ENCODE data around the gene CAMKMT. TPM values are rescaled to one million over a fixed set of nuclear protein-coding genes. Genes with fewer than 3 reads are reported as not detected.

Gene CAMKMT
- total RNA-seq, 6 experiments from 2014 or later = 5.1 to 8.6 (median 7.0) TPM

DNA sequence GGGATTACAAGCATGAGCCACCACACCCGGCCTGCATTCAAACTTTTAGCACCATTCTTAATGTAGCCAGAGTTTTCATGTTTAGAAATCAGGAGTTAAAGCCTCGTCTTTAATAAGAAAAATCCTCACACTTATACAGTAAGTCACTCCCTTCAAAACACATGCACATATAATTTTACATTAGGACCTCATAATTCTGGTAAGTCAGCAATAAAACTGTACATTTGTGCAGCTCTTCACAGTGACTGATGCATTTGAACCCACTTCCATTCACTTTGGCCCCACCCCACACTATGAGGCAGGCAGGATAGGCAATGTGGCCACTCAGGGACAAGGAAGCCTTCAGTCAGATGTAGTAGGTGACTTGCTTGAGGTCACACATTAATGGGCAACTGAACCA, 438.0 kb downstream of the CAMKMT start:
- no peak overlapping the region for H3K4me3 Mint-ChIP-seq

DNA sequence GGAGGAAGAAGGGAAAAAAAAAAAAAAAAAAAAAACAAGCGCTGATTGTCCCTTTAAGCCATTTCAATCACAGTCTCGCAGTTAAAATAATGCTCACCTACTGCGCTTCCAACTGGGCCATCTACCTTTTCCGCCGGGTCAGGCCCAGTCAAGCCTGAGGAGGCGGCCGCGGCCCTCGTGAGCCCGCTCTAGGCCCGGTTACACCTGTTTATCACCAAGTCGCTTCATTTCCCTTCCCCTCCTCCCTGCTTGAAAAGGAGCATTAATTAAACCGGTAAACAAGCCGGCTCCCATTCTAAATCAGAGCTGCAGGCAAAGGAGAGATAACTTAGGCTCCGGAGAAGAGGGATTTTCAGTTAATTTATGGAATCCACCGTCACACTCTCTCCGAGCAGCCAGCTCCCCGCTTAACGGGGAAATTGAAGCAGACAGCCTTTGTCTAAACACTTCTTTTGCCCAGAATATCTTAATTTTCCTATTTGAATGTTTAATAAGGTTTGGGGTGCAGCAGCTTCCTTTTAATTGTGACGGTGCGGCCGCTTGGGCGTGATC, 439.6 kb downstream of the CAMKMT start:
- H3K36me3 Mint-ChIP-seq (ENCODE audit: low read depth) = no peaks in the 10 kb centered on the region

More for the DNA sequence above, 438.0 kb downstream of the CAMKMT start:
- H3K9me3 Mint-ChIP-seq = no peaks in the 10 kb centered on the region
- H3K4me1 Mint-ChIP-seq (ENCODE audit: low read depth) = no peaks in the 10 kb centered on the region
- no peak for DNase-seq
- H3K27ac Mint-ChIP-seq = no peak overlapping the region
- no peaks in the 10 kb centered on the region for H3K36me3 Mint-ChIP-seq (ENCODE audit: low read depth)
- H3K27me3 Mint-ChIP-seq (ENCODE audit: insufficient read depth) = peaks cover 47% of the 10 kb centered on the region
- TF ChIP-seq, protein P1, sequence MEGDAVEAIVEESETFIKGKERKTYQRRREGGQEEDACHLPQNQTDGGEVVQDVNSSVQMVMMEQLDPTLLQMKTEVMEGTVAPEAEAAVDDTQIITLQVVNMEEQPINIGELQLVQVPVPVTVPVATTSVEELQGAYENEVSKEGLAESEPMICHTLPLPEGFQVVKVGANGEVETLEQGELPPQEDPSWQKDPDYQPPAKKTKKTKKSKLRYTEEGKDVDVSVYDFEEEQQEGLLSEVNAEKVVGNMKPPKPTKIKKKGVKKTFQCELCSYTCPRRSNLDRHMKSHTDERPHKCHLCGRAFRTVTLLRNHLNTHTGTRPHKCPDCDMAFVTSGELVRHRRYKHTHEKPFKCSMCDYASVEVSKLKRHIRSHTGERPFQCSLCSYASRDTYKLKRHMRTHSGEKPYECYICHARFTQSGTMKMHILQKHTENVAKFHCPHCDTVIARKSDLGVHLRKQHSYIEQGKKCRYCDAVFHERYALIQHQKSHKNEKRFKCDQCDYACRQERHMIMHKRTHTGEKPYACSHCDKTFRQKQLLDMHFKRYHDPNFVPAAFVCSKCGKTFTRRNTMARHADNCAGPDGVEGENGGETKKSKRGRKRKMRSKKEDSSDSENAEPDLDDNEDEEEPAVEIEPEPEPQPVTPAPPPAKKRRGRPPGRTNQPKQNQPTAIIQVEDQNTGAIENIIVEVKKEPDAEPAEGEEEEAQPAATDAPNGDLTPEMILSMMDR (IDR thresholded peaks at IDR 0.05) = no peak

DNA sequence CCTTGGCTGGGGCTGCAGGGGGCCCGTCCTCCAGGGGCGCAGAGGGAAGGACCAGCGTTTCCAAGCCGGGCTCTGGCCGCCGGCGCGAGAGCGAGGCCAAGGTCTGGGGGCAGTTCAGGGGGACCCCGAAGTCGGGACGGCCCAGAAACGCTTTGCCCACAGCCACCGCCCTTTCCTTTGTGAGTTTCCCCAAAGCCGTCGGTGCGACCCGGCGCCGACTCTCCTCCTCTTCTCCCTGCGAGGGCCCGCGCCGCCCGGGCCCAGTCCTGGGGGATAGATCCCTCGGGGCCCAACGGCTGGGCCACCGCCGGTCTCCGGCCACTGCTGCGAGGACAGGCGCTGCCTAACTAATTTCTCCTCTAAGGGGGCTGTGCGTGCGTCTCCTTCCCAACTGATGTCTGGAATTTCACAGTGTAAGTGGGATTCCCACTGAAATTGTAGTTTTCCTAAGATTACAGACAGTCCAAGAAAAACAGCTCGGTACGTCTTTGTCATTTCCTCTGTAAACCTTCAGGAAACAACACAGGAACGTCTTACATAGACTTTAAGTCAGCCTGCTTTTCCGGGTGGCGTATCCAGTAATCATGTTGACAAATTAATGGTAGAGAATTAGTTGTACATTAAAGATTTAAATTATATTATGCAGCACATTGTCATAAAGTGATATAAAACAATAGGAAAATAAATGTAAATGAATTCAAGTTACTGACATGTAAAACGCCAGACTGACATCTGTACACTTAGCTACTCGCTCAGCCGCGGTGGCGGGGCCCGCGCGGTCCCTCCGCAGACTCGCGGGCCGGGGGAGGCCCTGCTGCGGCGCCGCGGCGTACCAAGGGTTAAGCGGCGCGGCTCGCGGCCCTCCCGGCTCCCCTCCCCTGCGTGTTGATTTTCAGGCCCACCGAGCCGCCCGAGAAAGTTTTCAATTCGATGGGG, 440.4 kb downstream of the CAMKMT start:
- no peak overlapping the region for H3K4me3 Mint-ChIP-seq
- no peaks in the 10 kb centered on the region for H3K4me1 Mint-ChIP-seq (ENCODE audit: low read depth)
- TF ChIP-seq, protein P1 (IDR thresholded peaks at IDR 0.05) = no peak
- H3K36me3 Mint-ChIP-seq (ENCODE audit: low read depth) = no peaks in the 10 kb centered on the region
- H3K9me3 Mint-ChIP-seq = no peaks in the 10 kb centered on the region
- no peak for DNase-seq
- H3K27me3 Mint-ChIP-seq (ENCODE audit: insufficient read depth) = peaks cover 65% of the 10 kb centered on the region
- no peak overlapping the region for H3K27ac Mint-ChIP-seq

More for the DNA sequence above, 439.6 kb downstream of the CAMKMT start:
- Mint-ChIP-seq H3K9me3 (no peaks in the 10 kb centered on the region), H3K27me3 (ENCODE audit: insufficient read depth) (peaks cover 58% of the 10 kb centered on the region), H3K27ac (no peak overlapping the region), H3K4me1 (ENCODE audit: low read depth) (no peaks in the 10 kb centered on the region), H3K4me3 (no peak overlapping the region)
- DNase-seq = no peak
- TF ChIP-seq, protein P1 (IDR thresholded peaks at IDR 0.05) = no peak

DNA sequence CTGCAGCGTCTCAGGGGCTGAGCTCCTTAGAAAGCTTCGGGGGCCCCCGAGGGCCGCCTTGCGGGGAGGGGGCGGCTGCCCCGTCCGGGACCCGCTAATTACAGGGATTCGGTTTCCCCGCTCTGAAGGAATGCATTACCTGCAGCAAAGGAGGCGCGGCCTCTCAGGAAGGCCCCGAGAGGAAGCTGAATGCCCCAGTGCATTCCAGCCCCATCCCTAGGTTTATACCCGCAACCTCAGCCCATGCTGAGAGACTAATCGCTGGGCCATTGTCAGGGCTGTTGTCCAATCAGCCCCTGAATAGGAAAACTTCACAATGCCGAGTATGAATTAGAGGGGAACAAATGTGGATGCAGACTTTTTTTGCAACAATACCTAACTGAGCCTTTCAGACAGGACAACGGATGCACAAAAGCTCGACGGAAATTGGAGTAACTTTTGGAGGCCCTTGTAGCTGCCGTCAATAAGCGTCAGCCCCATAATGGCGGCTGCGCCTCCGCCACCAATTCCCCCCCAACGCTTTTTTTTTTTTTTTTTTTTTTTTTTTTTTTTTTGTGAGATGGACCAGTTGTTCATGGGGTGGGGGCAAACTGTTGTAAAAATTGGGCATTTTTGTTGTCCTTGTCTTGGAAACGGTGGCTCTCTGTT, 441.2 kb downstream of the CAMKMT start:
- Mint-ChIP-seq H3K27me3 (ENCODE audit: insufficient read depth) (peaks cover 70% of the 10 kb centered on the region), H3K27ac (no peak overlapping the region), H3K9me3 (no peaks in the 10 kb centered on the region), H3K36me3 (ENCODE audit: low read depth) (no peaks in the 10 kb centered on the region), H3K4me3 (no peak overlapping the region), H3K4me1 (ENCODE audit: low read depth) (no peaks in the 10 kb centered on the region)
- TF ChIP-seq, protein P1 (IDR thresholded peaks at IDR 0.05) = no peak
- DNase-seq = no peak

DNA sequence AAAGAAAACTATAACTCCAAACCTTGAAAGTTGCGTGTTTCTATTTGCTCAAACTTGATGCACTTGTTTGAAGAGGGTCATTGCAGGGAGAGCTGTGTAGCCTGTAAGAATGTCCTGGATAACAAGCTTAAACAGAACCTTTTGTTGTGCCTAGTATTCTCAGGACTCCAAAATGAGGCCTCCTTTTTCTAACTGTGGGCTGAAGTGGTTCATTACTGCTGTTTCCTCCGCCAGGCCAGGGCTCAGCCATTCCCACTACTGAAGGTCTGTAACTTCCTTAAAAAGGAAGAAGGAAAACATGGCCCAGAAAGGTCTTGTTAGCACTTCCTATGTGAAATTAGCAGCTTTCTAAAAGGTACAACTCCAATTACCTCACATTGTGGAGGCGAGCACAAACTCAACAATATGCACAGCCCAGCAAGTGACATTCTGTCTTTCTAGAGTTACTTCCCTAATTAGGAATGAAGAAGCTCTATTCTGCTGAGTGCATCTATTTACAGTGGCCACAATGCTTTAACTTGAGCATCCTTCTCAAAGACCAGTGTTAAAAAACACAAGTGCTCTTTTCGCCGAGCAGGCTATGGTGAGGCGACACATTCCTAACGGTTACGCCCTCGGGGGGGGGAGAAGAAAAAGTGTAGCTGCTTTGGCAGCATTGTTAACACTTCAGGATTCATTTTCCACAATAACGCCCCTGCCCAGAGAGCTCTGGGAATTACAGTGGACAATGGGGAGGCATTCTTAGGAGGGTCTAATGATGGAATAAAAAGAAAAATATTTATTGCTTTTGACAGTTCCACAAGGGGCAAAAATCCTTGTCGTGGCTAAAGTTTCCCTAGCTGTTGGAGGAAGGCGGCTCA, 442.9 kb downstream of the CAMKMT start:
- peaks cover 63% of the 10 kb centered on the region for H3K27me3 Mint-ChIP-seq (ENCODE audit: insufficient read depth)
- TF ChIP-seq, protein P1 (IDR thresholded peaks at IDR 0.05) = no peak

More for the DNA sequence above, 442.9 kb downstream of the CAMKMT start:
- H3K4me1 Mint-ChIP-seq (ENCODE audit: low read depth) = no peaks in the 10 kb centered on the region
- no peak for DNase-seq
- H3K9me3 Mint-ChIP-seq = no peaks in the 10 kb centered on the region
- no peak overlapping the region for H3K4me3 Mint-ChIP-seq
- H3K36me3 Mint-ChIP-seq (ENCODE audit: low read depth) = no peaks in the 10 kb centered on the region
- H3K27ac Mint-ChIP-seq = no peak overlapping the region
